SK-MEL-5 (cell line): ENCODE measurements around the gene IFRD1. TPM values are rescaled to one million over a fixed set of nuclear protein-coding genes. Genes with fewer than 3 reads are reported as not detected.

Experiments
- small RNA-seq, 2 experiments: library from RNA; depleted of rRNA; stranded (forward); fragments of <200 nt; gene quantifications; one replicate each; pipeline ENCODE3, GENCODE V24; 2014
- total RNA-seq: library from RNA; depleted of rRNA; stranded (reverse); fragments of >200 nt; shearing (Covaris generic); gene quantifications from 2 replicates; pipeline ENCODE4 v1.2.3, GENCODE V29; 2014; rRNA removed

Gene IFRD1
- total RNA-seq, 1 experiment from 2014 or later, result 69.3 TPM

Small RNA genes lying within 50 kb of the gene (small RNA-seq; reads per million reads assigned to genes)
- 0 reads per million in 2 experiments for gene AC079741.1

Other genes starting within 250 kb of the IFRD1 start
- 12.7 and 17.9 TPM in 2 replicates for gene DOCK4, start 244.1 kb upstream of the IFRD1 start, total RNA-seq
- 62.7 and 67.4 TPM in 2 replicates for gene ZNF277, start 243.8 kb upstream of the IFRD1 start, total RNA-seq
- gene LSMEM1, start 30.5 kb downstream of the IFRD1 start, total RNA-seq, result 0.98 and 1.2 TPM in 2 replicates